Measurements from ENCODE around the gene ITGA1.

Gene ITGA1

DNA sequence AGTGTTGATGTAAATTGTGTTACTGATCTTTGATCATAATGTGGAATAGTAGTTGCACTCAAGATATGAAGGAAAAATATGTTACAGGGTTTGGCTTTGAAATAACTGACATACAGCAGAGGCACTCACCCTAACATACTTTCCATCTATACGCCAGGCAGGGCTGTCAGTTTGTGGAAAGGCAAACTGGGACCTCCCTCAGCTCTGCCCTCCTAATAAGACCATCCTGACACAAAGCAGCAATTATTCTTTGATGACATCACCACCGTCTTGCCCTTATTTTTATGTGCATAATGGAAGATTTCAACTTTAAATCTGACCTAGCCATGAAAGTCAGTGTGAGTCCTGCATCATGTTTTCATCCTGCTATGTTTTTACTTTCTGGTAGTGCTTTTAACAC lies 42.9 kb downstream of the ITGA1 start:
- Histone ChIP-seq H3K27ac (ENCODE audit: poor library complexity, severe bottlenecking) (no peak overlapping the region), H3K4me1 (ENCODE audit: insufficient read depth, poor library complexity, severe bottlenecking) (no peaks in the 10 kb centered on the region), H3K27me3 (ENCODE audit: insufficient read depth, poor library complexity, severe bottlenecking) (no peaks in the 10 kb centered on the region), H3K36me3 (ENCODE audit: low read depth) (no peaks in the 10 kb centered on the region), H3K9me3 (ENCODE audit: severe bottlenecking) (no peaks in the 10 kb centered on the region), H3K4me3 (ENCODE audit: severe bottlenecking) (no peak overlapping the region)
- TF ChIP-seq, protein P1, sequence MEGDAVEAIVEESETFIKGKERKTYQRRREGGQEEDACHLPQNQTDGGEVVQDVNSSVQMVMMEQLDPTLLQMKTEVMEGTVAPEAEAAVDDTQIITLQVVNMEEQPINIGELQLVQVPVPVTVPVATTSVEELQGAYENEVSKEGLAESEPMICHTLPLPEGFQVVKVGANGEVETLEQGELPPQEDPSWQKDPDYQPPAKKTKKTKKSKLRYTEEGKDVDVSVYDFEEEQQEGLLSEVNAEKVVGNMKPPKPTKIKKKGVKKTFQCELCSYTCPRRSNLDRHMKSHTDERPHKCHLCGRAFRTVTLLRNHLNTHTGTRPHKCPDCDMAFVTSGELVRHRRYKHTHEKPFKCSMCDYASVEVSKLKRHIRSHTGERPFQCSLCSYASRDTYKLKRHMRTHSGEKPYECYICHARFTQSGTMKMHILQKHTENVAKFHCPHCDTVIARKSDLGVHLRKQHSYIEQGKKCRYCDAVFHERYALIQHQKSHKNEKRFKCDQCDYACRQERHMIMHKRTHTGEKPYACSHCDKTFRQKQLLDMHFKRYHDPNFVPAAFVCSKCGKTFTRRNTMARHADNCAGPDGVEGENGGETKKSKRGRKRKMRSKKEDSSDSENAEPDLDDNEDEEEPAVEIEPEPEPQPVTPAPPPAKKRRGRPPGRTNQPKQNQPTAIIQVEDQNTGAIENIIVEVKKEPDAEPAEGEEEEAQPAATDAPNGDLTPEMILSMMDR (IDR thresholded peaks at IDR 0.05; ENCODE audit: poor library complexity, severe bottlenecking), result no peak
- no peak for DNase-seq (ENCODE audit: low spot score)
- no peak for ATAC-seq (ENCODE audit: low read depth)

- TF ChIP-seq, protein P1 (IDR thresholded peaks at IDR 0.05; ENCODE audit: poor library complexity, severe bottlenecking), result no peak
- Histone ChIP-seq H3K4me1 (ENCODE audit: insufficient read depth, poor library complexity, severe bottlenecking) (no peaks in the 10 kb centered on the region), H3K9me3 (ENCODE audit: severe bottlenecking) (no peaks in the 10 kb centered on the region), H3K36me3 (ENCODE audit: low read depth) (no peaks in the 10 kb centered on the region), H3K27me3 (ENCODE audit: insufficient read depth, poor library complexity, severe bottlenecking) (no peaks in the 10 kb centered on the region), H3K27ac (ENCODE audit: poor library complexity, severe bottlenecking) (no peak overlapping the region), H3K4me3 (ENCODE audit: severe bottlenecking) (no peak overlapping the region)
- ATAC-seq (ENCODE audit: low read depth) (no peak), DNase-seq (ENCODE audit: low spot score) (no peak)
Measured at GRCh38 chr5:52831786-52832511, 44.2 kb downstream of the ITGA1 start.

GRCh38 chr5:52834320-52834719 lies 46.6 kb downstream of the ITGA1 start:
- DNase-seq (ENCODE audit: low spot score), result no peak
- TF ChIP-seq, protein P1 (IDR thresholded peaks at IDR 0.05; ENCODE audit: poor library complexity, severe bottlenecking), result no peak

GRCh38 chr5:52837068-52837467 lies 49.4 kb downstream of the ITGA1 start:
- no peaks in the 10 kb centered on the region for H3K27me3 ChIP-seq (ENCODE audit: insufficient read depth, poor library complexity, severe bottlenecking)
- no peaks in the 10 kb centered on the region for H3K9me3 ChIP-seq (ENCODE audit: severe bottlenecking)
- DNase-seq (ENCODE audit: low spot score) (no peak), ATAC-seq (ENCODE audit: low read depth) (no peak)
- peaks cover 14% of the 10 kb centered on the region for H3K4me1 ChIP-seq (ENCODE audit: insufficient read depth, poor library complexity, severe bottlenecking)
- TF ChIP-seq, protein P1 (IDR thresholded peaks at IDR 0.05; ENCODE audit: poor library complexity, severe bottlenecking), result no peak
- H3K4me3 ChIP-seq (ENCODE audit: severe bottlenecking), result no peak overlapping the region
- H3K36me3 ChIP-seq (ENCODE audit: low read depth), result no peaks in the 10 kb centered on the region
- H3K27ac ChIP-seq (ENCODE audit: poor library complexity, severe bottlenecking), result no peak overlapping the region

More at GRCh38 chr5:52834320-52834719, 46.6 kb downstream of the ITGA1 start:
- H3K4me1 ChIP-seq (ENCODE audit: insufficient read depth, poor library complexity, severe bottlenecking), result peaks cover 11% of the 10 kb centered on the region
- no peaks in the 10 kb centered on the region for H3K36me3 ChIP-seq (ENCODE audit: low read depth)
- no peaks in the 10 kb centered on the region for H3K9me3 ChIP-seq (ENCODE audit: severe bottlenecking)
- H3K4me3 ChIP-seq (ENCODE audit: severe bottlenecking), result no peak overlapping the region
- no peak overlapping the region for H3K27ac ChIP-seq (ENCODE audit: poor library complexity, severe bottlenecking)
- no peaks in the 10 kb centered on the region for H3K27me3 ChIP-seq (ENCODE audit: insufficient read depth, poor library complexity, severe bottlenecking)
- ATAC-seq (ENCODE audit: low read depth), result no peak

- Histone ChIP-seq H3K36me3 (ENCODE audit: low read depth) (no peaks in the 10 kb centered on the region), H3K9me3 (ENCODE audit: severe bottlenecking) (no peaks in the 10 kb centered on the region), H3K27ac (ENCODE audit: poor library complexity, severe bottlenecking) (no peak overlapping the region), H3K4me3 (ENCODE audit: severe bottlenecking) (no peak overlapping the region), H3K27me3 (ENCODE audit: insufficient read depth, poor library complexity, severe bottlenecking) (no peaks in the 10 kb centered on the region), H3K4me1 (ENCODE audit: insufficient read depth, poor library complexity, severe bottlenecking) (peaks cover 14% of the 10 kb centered on the region)
- ATAC-seq (ENCODE audit: low read depth) (no peak), DNase-seq (ENCODE audit: low spot score) (no peak)
- TF ChIP-seq, protein P1 (IDR thresholded peaks at IDR 0.05; ENCODE audit: poor library complexity, severe bottlenecking), result no peak
Measured at GRCh38 chr5:52837591-52838001, 49.9 kb downstream of the ITGA1 start.

Measured in RWPE2 (cell line).